Sigmoid colon (tissue), 7 donors: ENCODE results near the gene LSMEM2. TPM values are rescaled to one million over a fixed set of nuclear protein-coding genes. Genes with fewer than 3 reads are reported as not detected.
A peak's percentile ranks its signal among the peaks of the same experiment; 100 is the strongest.
"Not testable (repeated sequence)": the region's sequence is repeated elsewhere in the genome, so short reads cannot be mapped to it uniquely, and the experiment has no call there.

ENCODE experiments used
- DNase-seq: peaks from one replicate; pipeline ENCODE4 v3.0.0-alpha.2; 2019
- H3K27ac ChIP-seq, 4 donors: fragments of 200-600 bp; sonication (generic); one replicate each; pipeline ENCODE4 v1.5.1; 2016 to 2019; ENCODE audit warnings: mild to moderate bottlenecking in 1 of 4
- H3K27me3 ChIP-seq, 3 donors: fragments of 200-600 bp; sonication (generic); one replicate each; pipeline ENCODE4 v1.5.1; 2019; ENCODE audit warnings: mild to moderate bottlenecking in 1 of 3
- H3K36me3 ChIP-seq, 4 donors: fragments of 200-600 bp; sonication (generic); one replicate each; pipeline ENCODE4 v1.5.1; 2016 to 2019
- H3K4me1 ChIP-seq, 4 donors: fragments of 200-600 bp; sonication (generic); one replicate each; pipeline ENCODE4 v1.5.1; 2017 to 2019
- H3K4me3 ChIP-seq, 4 donors: fragments of 200-600 bp; sonication (generic); one replicate each; pipeline ENCODE4 v1.5.1; 2017 to 2019; ENCODE audit warnings: mild to moderate bottlenecking in 2 of 4, moderate library complexity in 1 of 4
- H3K9me3 ChIP-seq, 4 donors: fragments of 200-600 bp in 3 of 4; sonication (generic) in 3 of 4; one replicate each; pipeline versions ENCODE4 v1.5.1 to v1.6.1; 2013 to 2019
- CTCF ChIP-seq, 4 experiments: fragments of 450-650 bp in 3 of 4; fragments of 200-600 bp in 1 of 4; IDR thresholded peaks; one replicate each; pipeline ENCODE4 v1.5.1; 2016 to 2019; ENCODE audit warnings: antibody characterized with exemption in 4 of 4, mild to moderate bottlenecking in 3 of 4, moderate library complexity in 2 of 4
- EP300 ChIP-seq, 4 donors: sonication (generic); formaldehyde crosslinking; IDR thresholded peaks; one replicate each; pipeline ENCODE4 v1.6.1; 2017; ENCODE audit warnings: antibody characterized with exemption in 4 of 4
- POLR2A ChIP-seq, 2 donors: fragments of 450-650 bp; IDR thresholded peaks; one replicate each; pipeline ENCODE4 v1.6.1; 2016; ENCODE audit warnings: antibody characterized with exemption in 2 of 2, mild to moderate bottlenecking in 2 of 2, moderate library complexity in 2 of 2
- POLR2AphosphoS5 ChIP-seq, 4 donors: sonication (generic); formaldehyde crosslinking; IDR thresholded peaks; one replicate each; pipeline ENCODE4 v1.6.1; 2017; ENCODE audit warnings: antibody characterized with exemption in 4 of 4
- WGBS, 2 donors: extraction: QIAGEN DNeasy Blood & Tissue Kit; methylation state at CpG; one replicate each; pipeline ENCODE4 v1.1.7; 2013; 5-methylcytosine and 5-hydroxymethylcytosine counted together
- intact Hi-C: fragments of 100-400 bp; cut with DNase I; formaldehyde crosslinking; loops from one replicate; pipeline ENCODE4 v1.15.1; 2023
- polyA plus RNA-seq, 3 donors: library from polyadenylated mRNA; stranded (reverse); fragments of 200-250 nt; gene quantifications; one replicate each; pipeline ENCODE4 v1.2.3, GENCODE V29; 2013
- total RNA-seq, 4 donors: library from RNA; depleted of rRNA; stranded (reverse); fragments of >200 nt; gene quantifications; one replicate each; pipeline ENCODE4 v1.1.0, GENCODE V29; 2016
- donor health status: healthy with polysubstance abuse.
- donor health status: Bipolar disorder and iron deficiency.
- donor health status: healthy.

LSMEM2 gene
- total and polyA plus RNA-seq, 7 donors: 0.13 to 0.46 TPM; not detected in 5

GRCh38 chr3:50242381-50242770 lies 36.5 kb upstream of the LSMEM2 start:
- intact Hi-C loops: no loop called here
- whole genome bisulfite sequencing, 2 donors: 16 to 22% methylated on average over 3 of the region's 3 CpGs
- Histone ChIP-seq H3K4me3 (no peak overlapping the region), H3K27ac (peak overlapping the region; percentile 87 to 94 (median 90)), H3K4me1 (peaks cover 0 to 98% (median 91%) of the 10 kb centered on the region in 4 donors), H3K9me3 (no peaks in the 10 kb centered on the region), H3K27me3 (no peaks in the 10 kb centered on the region), H3K36me3 (no peaks in the 10 kb centered on the region)
- no peak for DNase-seq
- TF ChIP-seq CTCF (IDR thresholded peaks at IDR 0.05) (no peak), POLR2A (IDR thresholded peaks at IDR 0.05) (no peak), EP300 (IDR thresholded peaks at IDR 0.05) (no peak), POLR2AphosphoS5 (IDR thresholded peaks at IDR 0.05) (no peak)

- DNase-seq: peak; percentile 84
- intact Hi-C loops: no loop called here
- H3K4me3 ChIP-seq: no peak overlapping the region
- WGBS, 2 donors: 35 to 57% methylated on average over 14 of the region's 14 CpGs
- TF ChIP-seq CTCF (IDR thresholded peaks at IDR 0.05): no peak
- no peak for TF ChIP-seq EP300 (IDR thresholded peaks at IDR 0.05)
- TF ChIP-seq POLR2A (IDR thresholded peaks at IDR 0.05): no peak
- no peak for TF ChIP-seq POLR2AphosphoS5 (IDR thresholded peaks at IDR 0.05)
- H3K9me3 ChIP-seq: no peaks in the 10 kb centered on the region
- peaks cover 0 to 99% (median 96%) of the 10 kb centered on the region in 4 donors for H3K4me1 ChIP-seq
- H3K36me3 ChIP-seq: no peaks in the 10 kb centered on the region
- H3K27ac ChIP-seq: peak overlapping the region; percentile 87 to 94 (median 90)
- H3K27me3 ChIP-seq: no peaks in the 10 kb centered on the region
Measured at GRCh38 chr3:50242851-50243542, 35.9 kb upstream of the LSMEM2 start.

GRCh38 chr3:50243543-50243895 lies 35.4 kb upstream of the LSMEM2 start:
- intact Hi-C loops: no loop called here
- Histone ChIP-seq H3K4me1 (peaks cover 0 to 99% (median 95%) of the 10 kb centered on the region in 4 donors), H3K4me3 (no peak overlapping the region), H3K27me3 (no peaks in the 10 kb centered on the region), H3K9me3 (no peaks in the 10 kb centered on the region), H3K27ac (peak overlapping the region; percentile 87 to 94 (median 90)), H3K36me3 (no peaks in the 10 kb centered on the region)
- no peak for TF ChIP-seq EP300 (IDR thresholded peaks at IDR 0.05)
- TF ChIP-seq CTCF (IDR thresholded peaks at IDR 0.05): no peak
- TF ChIP-seq POLR2A (IDR thresholded peaks at IDR 0.05): no peak
- TF ChIP-seq POLR2AphosphoS5 (IDR thresholded peaks at IDR 0.05): no peak
- no peak for DNase-seq
- 88 to 95% methylated on average over 4 of the region's 4 CpGs for WGBS, 2 donors

- DNase-seq, H3K27me3 ChIP-seq, H3K4me3 ChIP-seq, H3K36me3 ChIP-seq, H3K9me3 ChIP-seq, intact Hi-C loops: not testable (repeated sequence)
- H3K27ac ChIP-seq: peak overlapping the region; percentile 76 to 91 (median 85)
- 88 to 89% methylated on average over 6 of the region's 6 CpGs for WGBS, 2 donors
- peaks cover 0 to 99% (median 94%) of the 10 kb centered on the region in 4 donors for H3K4me1 ChIP-seq
Measured at GRCh38 chr3:50244813-50245212, 34.1 kb upstream of the LSMEM2 start.

- intact Hi-C loops: no loop called here
- TF ChIP-seq CTCF (IDR thresholded peaks at IDR 0.05): no peak
- no peak for TF ChIP-seq POLR2A (IDR thresholded peaks at IDR 0.05)
- no peak for TF ChIP-seq EP300 (IDR thresholded peaks at IDR 0.05)
- no peak for TF ChIP-seq POLR2AphosphoS5 (IDR thresholded peaks at IDR 0.05)
- DNase-seq: no peak
- Histone ChIP-seq H3K4me1 (peaks cover 0 to 99% (median 92%) of the 10 kb centered on the region in 4 donors), H3K9me3 (no peaks in the 10 kb centered on the region), H3K36me3 (peaks cover 0 to 2% (median 0%) of the 10 kb centered on the region in 4 donors), H3K27me3 (no peaks in the 10 kb centered on the region), H3K27ac (peak overlapping the region; percentile 76 to 91 (median 85)), H3K4me3 (peak overlapping the region in 2 of 4 donors; percentile 45 to 52)
- 76 to 82% methylated on average over 16 of the region's 16 CpGs for WGBS, 2 donors
Measured at GRCh38 chr3:50245251-50245745, 33.6 kb upstream of the LSMEM2 start.
